ENCODE results near the gene SPACA9.

DNA sequence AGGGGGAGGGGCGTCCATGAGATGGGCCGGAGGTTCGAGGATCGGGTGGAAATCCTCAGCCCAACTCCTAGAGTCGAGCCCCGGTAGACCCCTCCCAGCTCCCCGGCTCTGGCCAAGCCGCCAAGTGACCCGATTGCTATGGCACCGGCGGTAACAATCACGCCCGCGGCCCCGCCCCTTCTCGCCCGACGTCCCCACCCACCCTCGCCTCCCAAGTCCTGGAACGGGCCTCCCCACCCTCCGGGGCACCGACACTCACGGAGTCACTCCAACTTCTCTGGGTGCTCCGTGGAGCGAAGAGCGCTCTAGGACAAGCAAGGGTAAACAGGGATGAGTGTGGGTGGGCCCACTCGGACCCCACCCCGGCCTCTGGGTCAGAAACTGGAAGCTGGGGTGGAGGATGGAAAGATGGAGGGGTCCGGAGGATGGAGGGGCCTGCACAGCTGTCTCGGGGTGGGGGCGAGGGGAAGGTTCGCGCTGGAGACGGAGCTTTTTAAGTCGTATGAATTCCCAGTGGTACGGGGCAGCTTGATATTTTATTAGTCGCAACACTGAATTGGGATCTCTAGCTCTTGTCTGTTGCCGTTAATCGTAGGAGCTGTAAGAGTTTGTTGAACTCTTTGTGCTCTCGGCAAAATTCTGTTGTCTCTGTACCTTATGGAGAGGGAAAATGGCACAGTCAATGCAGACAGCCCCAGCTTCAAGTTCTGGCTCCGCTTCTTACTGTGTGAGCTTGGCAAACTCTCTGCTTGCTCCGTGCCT lies at the start of gene SPACA9:
- TF ChIP-seq POLR2AphosphoS5 (IDR thresholded peaks at IDR 0.05; ENCODE audit: low read depth, low read length) (no peak), TAF1 (IDR thresholded peaks at IDR 0.05; ENCODE audit: borderline replicate concordance, low read depth, low read length) (no peak), POLR2A (IDR thresholded peaks at IDR 0.05; ENCODE audit: low read depth, low read length) (no peak)
